Gastrocnemius medialis (tissue), 4 donors: ENCODE measurements around the gene NTM. TPM values are rescaled to one million over a fixed set of nuclear protein-coding genes. Genes with fewer than 3 reads are reported as not detected.

Experiments
- ATAC-seq, 2 donors: fragments of 150-250 bp; one replicate each; pipeline ENCODE4 v1.9.1; 2016
- DNase-seq, 2 donors: peaks; one replicate each; pipeline ENCODE4 v3.0.0-alpha.2; 2019
- H3K27ac ChIP-seq, 4 donors: fragments of 200-600 bp; sonication (generic); 1 replicate in 1 of 4; 2 replicates in 3 of 4; pipeline ENCODE4 v1.5.1; 2016 to 2018; ENCODE audit warnings: mild to moderate bottlenecking in 2 of 4, moderate library complexity in 1 of 4
- H3K27me3 ChIP-seq, 3 donors: fragments of 200-600 bp; sonication (generic) in 2 of 3; 1 replicate in 1 of 3; 2 replicates in 2 of 3; pipeline versions ENCODE4 v1.5.1 to v1.6.0; 2016 to 2019; ENCODE audit warnings: mild to moderate bottlenecking in 1 of 3, moderate library complexity in 1 of 3
- H3K36me3 ChIP-seq, 2 donors: fragments of 200-600 bp; sonication (generic) in 1 of 2; one replicate each; pipeline ENCODE4 v1.5.1; 2017 to 2018
- H3K4me1 ChIP-seq, 2 donors: fragments of 200-600 bp; sonication (generic) in 1 of 2; one replicate each; pipeline ENCODE4 v1.5.1; 2016 to 2017; ENCODE audit warnings: mild to moderate bottlenecking in 2 of 2
- H3K4me3 ChIP-seq, 4 donors: fragments of 200-600 bp; sonication (generic) in 3 of 4; 1 replicate in 1 of 4; 2 replicates in 3 of 4; pipeline ENCODE4 v1.5.1; 2016 to 2019; ENCODE audit warnings: mild to moderate bottlenecking in 2 of 4
- H3K9me3 ChIP-seq, 3 donors: fragments of 200-600 bp; sonication (generic) in 2 of 3; 1 replicate in 1 of 3; 2 replicates in 2 of 3; pipeline ENCODE4 v1.5.1; 2016 to 2019
- CTCF ChIP-seq, 5 experiments: fragments of 450-650 bp in 3 of 5; fragments of 200-600 bp in 2 of 5; sonication (generic) in 2 of 5; IDR thresholded peaks in 4 of 5; conservative IDR thresholded peaks in 1 of 5; 1 replicate in 4 of 5; 2 replicates in 1 of 5; pipeline ENCODE4 v1.5.1; 2016 to 2019; ENCODE audit warnings: antibody characterized with exemption in 5 of 5, mild to moderate bottlenecking in 3 of 5, moderate library complexity in 3 of 5
- POLR2A ChIP-seq, 2 donors: fragments of 450-650 bp; IDR thresholded peaks; one replicate each; pipeline ENCODE4 v1.6.1; 2017; ENCODE audit warnings: antibody characterized with exemption in 2 of 2, mild to moderate bottlenecking in 2 of 2, moderate library complexity in 2 of 2
- in situ Hi-C, 4 donors: fragments of 200-750 bp; cut with MboI; loops; one replicate each; pipeline versions ENCODE4 v1.15.0 to v1.8.0; 2017; ENCODE audit warnings: low sequenced_read_pairs in 4 of 4
- intact Hi-C: fragments of 100-400 bp; cut with DNase I; formaldehyde crosslinking; loops from one replicate; pipeline ENCODE4 v1.15.1; 2023; ENCODE audit warnings: low total_unique reads
- total RNA-seq, 4 donors: library from RNA; depleted of rRNA; stranded (reverse); fragments of >200 nt; gene quantifications; one replicate each; pipeline versions ENCODE4 v1.1.0 to v1.2.3, GENCODE V29; 2016

The NTM gene
- total RNA-seq, 4 donors from 2014 or later: 0.69 TPM; not detected in 3

DNA sequence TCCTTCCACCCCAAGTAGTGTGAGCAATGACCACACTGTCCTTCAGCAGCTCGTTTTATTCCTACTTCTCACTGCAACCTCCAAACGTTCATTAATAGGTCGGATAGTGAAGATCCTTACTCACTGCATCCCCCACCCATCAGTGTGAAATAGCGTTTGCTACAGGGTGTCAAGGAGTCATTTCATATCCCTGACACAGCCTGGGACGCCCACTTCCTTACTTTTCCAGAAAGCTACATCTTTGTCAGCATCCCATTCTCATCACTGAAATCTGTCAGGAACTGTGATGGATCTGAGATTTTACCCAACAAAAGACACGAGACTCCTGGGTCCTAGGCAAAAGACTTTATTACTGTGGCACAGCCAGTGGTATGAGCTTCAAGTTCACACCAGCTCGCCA, 592.4 kb downstream of the NTM start:
- TF ChIP-seq CTCF (IDR thresholded peaks at IDR 0.05 in 4 of 5, conservative IDR thresholded peaks at IDR 0.05 in 1 of 5): no peak
- TF ChIP-seq POLR2A (IDR thresholded peaks at IDR 0.05): no peak
- Histone ChIP-seq H3K27ac (no peak overlapping the region), H3K27me3 (no peaks in the 10 kb centered on the region), H3K4me3 (no peak overlapping the region), H3K4me1 (no peaks in the 10 kb centered on the region), H3K36me3 (no peaks in the 10 kb centered on the region), H3K9me3 (no peaks in the 10 kb centered on the region)
- ATAC-seq (no peak), DNase-seq (no peak)
- in situ Hi-C loops: no loop called here
- intact Hi-C loops: no loop called here

DNA sequence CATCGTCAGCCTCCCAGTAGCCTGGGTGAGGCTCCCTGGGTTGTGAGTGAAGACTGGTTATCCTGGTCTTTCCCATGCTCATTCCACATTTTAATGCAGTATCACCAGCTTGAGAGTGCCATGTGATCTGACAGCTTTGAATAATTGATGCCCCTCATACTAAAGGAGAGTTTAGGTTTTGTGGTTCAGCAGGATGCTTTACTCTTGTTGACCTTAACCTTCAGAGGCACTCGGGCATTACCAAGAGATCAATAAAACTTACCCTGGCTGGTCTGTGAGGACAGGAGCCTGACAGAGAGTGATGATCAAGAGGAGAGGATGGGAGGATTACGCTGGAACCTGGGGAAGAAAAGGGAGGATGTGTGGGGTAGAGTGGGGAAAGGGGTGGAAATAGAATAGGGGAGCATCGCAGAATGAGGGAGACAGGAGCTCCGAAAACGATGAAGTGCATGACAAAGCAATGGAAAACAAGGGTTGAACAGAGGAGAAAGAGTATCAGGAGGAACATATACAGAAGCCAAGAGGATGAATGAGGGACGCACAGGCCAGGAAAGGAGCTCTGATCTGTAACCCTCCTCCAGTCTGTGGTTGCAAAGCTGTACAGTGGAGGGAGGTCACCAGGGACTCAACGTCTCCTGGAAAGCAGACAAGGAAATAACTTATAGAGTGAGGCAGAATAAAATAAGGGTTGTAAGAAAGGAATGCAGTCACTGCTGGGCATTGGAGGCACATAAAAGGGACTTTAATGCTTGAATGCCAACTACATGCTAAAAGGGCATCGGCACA, 594.5 kb downstream of the NTM start:
- Histone ChIP-seq H3K4me3 (no peak overlapping the region), H3K27me3 (no peaks in the 10 kb centered on the region), H3K9me3 (no peaks in the 10 kb centered on the region), H3K36me3 (no peaks in the 10 kb centered on the region), H3K27ac (no peak overlapping the region), H3K4me1 (no peaks in the 10 kb centered on the region)
- in situ Hi-C loops: no loop called here
- no peak for TF ChIP-seq CTCF (IDR thresholded peaks at IDR 0.05 in 4 of 5, conservative IDR thresholded peaks at IDR 0.05 in 1 of 5)
- TF ChIP-seq POLR2A (IDR thresholded peaks at IDR 0.05): no peak
- ATAC-seq (no peak), DNase-seq (no peak)
- intact Hi-C loops: no loop called here

DNA sequence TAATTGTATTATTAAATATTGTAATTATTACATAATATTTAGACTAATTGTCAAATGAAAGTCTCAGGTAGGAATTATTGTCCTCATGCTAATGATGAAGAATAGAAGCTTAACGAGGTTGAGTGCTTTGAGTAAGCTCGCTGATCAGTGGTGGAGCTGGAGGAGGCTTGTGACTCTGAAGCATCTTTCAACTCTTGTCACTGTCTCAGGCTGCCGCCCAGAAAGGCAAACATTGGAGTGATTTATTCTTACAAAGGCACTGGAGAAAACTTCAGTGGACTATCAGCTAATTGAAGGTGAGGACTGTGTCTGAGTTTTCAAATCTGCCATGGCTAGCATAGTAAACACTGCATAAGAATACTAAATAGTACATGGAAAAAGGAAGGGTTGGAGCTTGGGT, 595.1 kb downstream of the NTM start:
- Histone ChIP-seq H3K9me3 (no peaks in the 10 kb centered on the region), H3K4me3 (no peak overlapping the region), H3K36me3 (no peaks in the 10 kb centered on the region), H3K27me3 (no peaks in the 10 kb centered on the region), H3K4me1 (no peaks in the 10 kb centered on the region), H3K27ac (no peak overlapping the region)
- TF ChIP-seq POLR2A (IDR thresholded peaks at IDR 0.05) (no peak), CTCF (IDR thresholded peaks at IDR 0.05 in 4 of 5, conservative IDR thresholded peaks at IDR 0.05 in 1 of 5) (no peak)
- in situ Hi-C loops: no loop called here
- no peak for ATAC-seq
- intact Hi-C loops: no loop called here
- no peak for DNase-seq

DNA sequence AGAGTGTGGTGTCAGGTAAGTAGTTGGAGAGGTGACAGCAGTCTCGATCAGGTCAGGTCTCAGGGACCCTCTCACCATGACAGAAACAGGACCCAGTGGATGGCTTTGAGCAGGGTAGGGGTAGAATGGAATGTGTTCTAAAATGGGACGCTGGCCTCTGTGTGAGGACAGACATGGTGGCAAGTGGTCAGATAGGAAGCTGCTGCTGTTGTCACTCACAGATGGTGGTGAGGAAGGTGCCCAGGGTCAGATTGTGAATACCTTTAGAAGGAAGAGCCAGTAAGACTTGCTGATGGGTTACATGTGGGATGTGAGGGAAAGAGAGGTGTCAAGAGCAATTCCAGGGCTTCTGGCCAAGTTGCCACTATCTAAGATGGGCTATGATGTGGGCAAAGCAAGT, 596.3 kb downstream of the NTM start:
- Histone ChIP-seq H3K4me1 (no peaks in the 10 kb centered on the region), H3K36me3 (no peaks in the 10 kb centered on the region), H3K9me3 (no peaks in the 10 kb centered on the region), H3K4me3 (no peak overlapping the region), H3K27me3 (no peaks in the 10 kb centered on the region), H3K27ac (no peak overlapping the region)
- no peak for DNase-seq
- ATAC-seq: no peak
- no peak for TF ChIP-seq POLR2A (IDR thresholded peaks at IDR 0.05)
- no peak for TF ChIP-seq CTCF (IDR thresholded peaks at IDR 0.05 in 4 of 5, conservative IDR thresholded peaks at IDR 0.05 in 1 of 5)
- in situ Hi-C loops: no loop called here
- intact Hi-C loops: no loop called here

DNA sequence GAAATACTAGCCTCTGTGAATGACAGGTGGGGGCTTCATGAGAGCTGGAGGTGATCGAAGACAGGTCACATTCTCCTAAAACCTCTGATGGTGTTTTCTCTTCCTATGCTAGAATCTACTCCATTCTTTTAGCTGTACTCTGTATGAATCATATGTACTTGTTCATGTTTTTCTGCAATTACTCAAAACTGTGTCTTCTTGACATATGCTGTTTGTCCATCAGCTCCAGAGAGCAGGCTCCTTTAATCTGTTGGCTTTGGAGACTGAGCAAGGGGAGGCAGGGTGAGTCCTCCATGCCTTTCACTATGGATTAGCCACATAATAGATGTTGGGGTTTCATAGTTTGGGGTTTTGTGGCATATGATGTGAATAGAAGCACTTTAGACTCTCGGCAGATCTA, 598.8 kb downstream of the NTM start:
- in situ Hi-C loops (no loop called here), intact Hi-C loops (no loop called here)
- H3K4me1 ChIP-seq: no peaks in the 10 kb centered on the region
- H3K27ac ChIP-seq: no peak overlapping the region
- ATAC-seq (no peak), DNase-seq (no peak)
- no peaks in the 10 kb centered on the region for H3K9me3 ChIP-seq
- H3K27me3 ChIP-seq: no peaks in the 10 kb centered on the region
- no peak for TF ChIP-seq POLR2A (IDR thresholded peaks at IDR 0.05)
- TF ChIP-seq CTCF (IDR thresholded peaks at IDR 0.05 in 4 of 5, conservative IDR thresholded peaks at IDR 0.05 in 1 of 5): no peak
- H3K4me3 ChIP-seq: no peak overlapping the region
- H3K36me3 ChIP-seq: no peaks in the 10 kb centered on the region
